Left kidney (tissue), 2 donors: Measurements from ENCODE around the gene BOD1L1. TPM values are rescaled to one million over a fixed set of nuclear protein-coding genes. Genes with fewer than 3 reads are reported as not detected.

ENCODE experiments used
- DNase-seq: peaks from one replicate; pipeline ENCODE4 v3.0.0-alpha.2; 2013
- polyA plus RNA-seq: library from polyadenylated mRNA; unstranded; fragments of 120-200 nt; gene quantifications from one replicate; pipeline ENCODE4 v1.2.1, GENCODE V29; 2013; ENCODE audit not compliant: insufficient read length

The BOD1L1 gene
- polyA plus RNA-seq, 1 donor: 79.8 TPM

GRCh38 chr4:13539619-13540445 is 87.7 kb downstream of the BOD1L1 start:
- DNase-seq: no peak

- DNase-seq: no peak
These were observed 88.4 kb downstream of the BOD1L1 start for GRCh38 chr4:13539047-13539618.

GRCh38 chr4:13538427-13538973 is 89.0 kb downstream of the BOD1L1 start:
- no peak for DNase-seq

GRCh38 chr4:13537832-13538177 is 89.7 kb downstream of the BOD1L1 start:
- DNase-seq: no peak

DNA sequence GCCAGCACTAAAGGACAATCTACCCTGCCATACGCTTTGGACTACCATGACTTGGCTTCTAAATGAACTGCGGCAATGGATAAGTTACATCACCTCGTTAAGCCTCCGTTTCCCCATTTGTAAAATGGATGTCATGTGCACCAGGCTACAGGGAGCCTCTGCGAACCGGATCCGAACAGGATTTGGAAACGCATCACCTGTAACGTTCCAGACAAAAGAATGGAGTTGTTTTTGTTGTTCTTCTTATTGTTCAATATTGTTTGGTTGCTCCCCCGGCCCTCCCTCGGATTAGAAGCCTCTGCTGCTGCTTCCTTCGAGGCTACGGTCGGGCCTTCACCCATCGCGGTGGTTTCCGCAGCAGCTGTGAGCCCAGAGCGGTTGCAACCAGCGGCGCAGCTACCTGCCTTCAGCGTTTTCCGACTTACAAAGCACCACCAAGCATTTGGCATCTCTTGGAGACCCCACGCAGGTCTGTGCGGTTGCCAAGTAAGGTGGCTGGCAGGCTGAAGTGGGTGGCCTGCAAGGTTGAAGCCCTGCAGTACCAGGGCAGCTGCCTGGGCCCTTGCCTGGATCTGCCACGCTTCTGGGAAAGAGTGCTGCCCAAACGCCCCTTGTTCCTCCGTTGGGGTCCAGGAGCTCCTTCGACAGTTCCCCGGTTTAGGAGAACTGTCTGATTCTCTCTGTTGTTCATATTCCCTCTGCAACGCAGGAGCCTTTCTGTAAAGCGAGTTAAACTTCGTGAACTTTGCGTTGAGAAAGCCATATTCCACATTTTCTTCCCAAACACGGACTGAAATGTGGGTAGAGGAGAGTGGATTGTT is 90.3 kb downstream of the BOD1L1 start:
- no peak for DNase-seq

- no peak for DNase-seq
These were observed 90.9 kb downstream of the BOD1L1 start for GRCh38 chr4:13536607-13537006.

DNA sequence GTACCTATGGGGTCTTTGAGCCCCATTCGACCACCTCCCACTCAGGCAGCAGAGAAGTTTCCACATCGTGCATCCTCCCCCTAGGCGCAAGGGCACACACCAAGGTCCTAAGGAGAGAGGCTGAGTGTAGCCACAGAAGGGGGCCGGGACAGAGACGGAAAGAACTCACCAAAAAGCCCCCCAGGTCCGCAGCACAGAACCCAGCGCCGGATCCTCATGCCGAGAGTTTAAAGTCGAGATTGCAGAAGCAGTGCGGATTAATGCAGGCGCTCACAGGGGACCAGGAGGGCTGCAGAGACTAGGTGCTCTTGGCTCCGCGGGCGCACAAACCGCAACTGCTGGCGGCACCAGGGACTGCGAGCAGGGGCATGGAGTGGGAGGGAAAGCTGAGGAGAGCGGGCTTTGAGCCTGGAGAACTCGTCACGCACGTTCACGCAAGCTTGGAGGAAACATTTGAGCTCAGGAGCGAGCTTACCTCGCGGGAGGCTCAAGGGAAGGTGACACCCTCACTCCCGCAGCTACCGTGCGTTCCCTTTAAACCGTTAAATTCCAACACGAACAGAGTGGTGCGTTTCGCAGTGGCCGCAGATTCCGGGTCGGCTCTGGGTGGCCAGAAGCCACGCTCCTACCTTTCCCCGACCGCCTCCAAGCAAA is 91.7 kb downstream of the BOD1L1 start:
- DNase-seq: no peak

- DNase-seq: no peak
These were observed 92.4 kb downstream of the BOD1L1 start for GRCh38 chr4:13535118-13535517.

- no peak for DNase-seq
These were observed 93.0 kb downstream of the BOD1L1 start for GRCh38 chr4:13534344-13535063.

DNA sequence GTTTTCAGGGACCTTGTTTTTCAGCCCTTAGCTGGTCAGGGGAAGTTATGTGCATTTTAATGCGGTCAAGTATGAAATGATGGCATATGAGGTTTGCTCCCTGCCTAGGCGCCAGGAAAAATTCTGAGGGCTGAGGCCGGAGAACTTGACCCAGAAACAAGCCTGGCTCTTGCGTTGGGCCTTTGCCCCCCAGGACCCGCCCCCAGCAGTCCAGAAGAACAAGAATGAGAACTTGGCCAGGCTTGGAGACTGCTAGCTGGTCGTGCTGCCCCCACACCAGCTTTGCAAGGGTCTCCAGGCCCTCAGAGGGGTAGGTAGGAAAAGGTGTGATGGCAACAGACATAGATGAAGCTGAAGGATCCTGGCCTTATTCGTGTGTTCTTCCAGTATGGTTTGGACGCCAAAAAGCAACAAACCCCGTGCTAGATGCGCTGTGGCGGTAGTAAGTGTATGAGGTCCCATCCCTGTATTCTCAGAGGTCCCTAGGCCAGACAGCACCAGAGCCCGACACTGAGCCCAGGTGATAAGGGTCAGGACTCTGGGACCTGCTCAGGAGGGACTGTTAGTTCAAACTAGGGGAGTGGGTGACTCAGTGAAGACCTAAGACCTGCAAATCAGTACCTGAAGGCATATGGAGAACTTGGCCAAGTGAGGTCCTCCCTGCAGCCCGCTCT is 93.7 kb downstream of the BOD1L1 start:
- DNase-seq: no peak

DNA sequence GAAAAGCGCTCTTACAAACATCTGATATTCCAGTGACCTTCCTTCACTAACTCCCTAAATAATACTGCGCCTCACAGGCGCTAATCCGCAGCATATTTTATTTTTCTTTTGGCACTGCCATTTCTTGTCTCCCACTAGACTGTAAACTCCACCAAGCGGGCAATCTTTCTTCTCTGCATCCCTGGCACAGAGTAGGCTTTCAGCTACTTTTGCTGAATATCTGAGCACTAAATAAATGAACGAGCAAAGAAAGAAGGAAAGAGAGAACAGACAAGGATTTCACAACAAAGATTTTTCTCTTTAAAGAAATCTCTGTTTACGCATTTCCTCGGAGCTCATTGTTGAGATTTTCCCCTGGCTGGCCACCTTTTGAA is 95.9 kb downstream of the BOD1L1 start:
- DNase-seq: no peak

DNA sequence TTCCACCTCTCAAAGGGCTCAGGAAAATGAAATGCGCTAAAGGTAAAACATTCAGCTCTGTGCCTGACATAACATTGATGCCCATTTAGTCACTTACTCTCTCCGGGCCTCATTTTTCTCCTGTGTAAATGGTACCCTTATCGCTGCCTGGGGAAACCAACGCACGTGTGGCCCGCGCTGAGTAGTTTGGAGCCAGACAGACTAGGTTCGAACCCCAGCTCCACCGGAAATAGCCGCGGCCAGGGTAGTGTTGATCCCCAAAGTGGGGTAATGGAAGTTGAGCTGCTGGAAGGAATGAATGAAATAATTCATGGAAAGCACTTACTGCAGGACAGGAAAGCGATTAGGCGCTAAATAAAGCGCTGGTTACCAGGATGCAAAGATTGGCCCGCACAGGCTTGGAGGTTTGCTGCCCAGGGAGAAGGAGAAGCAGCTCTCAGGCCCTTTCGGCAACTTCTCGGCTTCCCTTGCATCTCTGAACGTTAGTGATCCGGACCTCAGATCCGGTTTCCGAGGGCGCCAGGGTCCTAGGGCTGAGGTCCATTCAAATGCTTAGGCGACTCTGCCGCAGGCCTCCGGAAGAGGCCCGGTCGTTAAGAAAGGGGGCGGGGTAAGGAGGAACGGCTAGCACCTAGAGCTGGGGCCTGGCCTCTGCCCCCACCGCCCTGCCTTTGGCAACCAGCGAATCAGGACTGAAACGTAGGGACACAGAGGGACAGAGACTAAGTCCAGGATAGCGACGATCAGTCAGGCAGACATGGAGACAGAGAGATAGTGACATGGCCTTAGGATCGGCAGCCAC is 96.5 kb downstream of the BOD1L1 start:
- DNase-seq: no peak

GRCh38 chr4:13529128-13529919 is 98.2 kb downstream of the BOD1L1 start:
- DNase-seq: no peak

- no peak for DNase-seq
These were observed 98.8 kb downstream of the BOD1L1 start for GRCh38 chr4:13528821-13529127.

GRCh38 chr4:13527981-13528820 is 99.3 kb downstream of the BOD1L1 start:
- no peak for DNase-seq

DNA sequence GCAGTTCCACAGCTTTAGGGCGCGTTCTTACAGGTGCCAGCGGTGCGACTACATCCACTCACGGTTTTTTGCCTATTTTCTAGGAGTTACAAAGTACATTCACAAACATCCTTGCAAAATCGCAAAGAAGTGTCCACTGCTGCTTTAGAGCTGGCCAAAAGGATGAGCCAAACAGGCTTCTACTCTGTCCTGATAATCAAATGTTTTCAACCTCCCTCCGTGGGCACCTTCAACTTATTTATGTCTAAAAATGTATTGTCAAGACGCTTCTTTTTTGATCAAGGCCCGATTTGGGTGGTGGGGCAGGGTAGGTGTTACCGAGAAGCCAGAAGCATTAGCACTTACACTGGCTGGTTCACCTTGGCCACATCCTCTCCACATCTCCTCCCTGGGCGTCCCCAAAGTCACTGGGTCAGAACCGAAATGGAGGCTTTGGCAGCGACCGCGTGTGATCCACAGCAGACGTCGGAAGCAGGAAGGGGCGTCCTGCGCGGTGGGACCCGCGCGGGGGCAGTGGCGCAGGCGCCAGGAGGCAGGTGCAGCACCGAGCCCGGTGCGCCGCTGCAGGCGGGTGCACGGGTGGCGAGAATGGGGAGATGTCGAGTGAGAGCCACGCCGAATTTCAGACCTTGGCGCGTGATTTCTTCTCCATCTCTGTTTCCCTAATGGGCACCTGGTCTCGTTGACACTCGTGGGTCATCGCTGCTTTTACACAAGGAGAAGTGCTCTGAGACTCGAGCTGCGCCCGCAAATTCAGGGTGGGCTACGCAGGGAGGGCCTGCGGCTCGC is 100.1 kb downstream of the BOD1L1 start:
- DNase-seq: no peak

GRCh38 chr4:13526658-13527057 is 100.9 kb downstream of the BOD1L1 start:
- DNase-seq: no peak
